NCI-H1417 (cell line): ENCODE measurements around the gene MTMR2.
"Not testable (repeated sequence)": the region's sequence is repeated elsewhere in the genome, so short reads cannot be mapped to it uniquely, and the experiment has no call there.

Source experiments
- DNase-seq, 3 experiments: peaks; one replicate each; lab custom pipeline; 2025; lab: John Stamatoyannopoulos, UW

Gene MTMR2

GRCh38 chr11:95816037-95816436, 107.9 kb downstream of the MTMR2 start:
- DNase-seq = no peak

DNA sequence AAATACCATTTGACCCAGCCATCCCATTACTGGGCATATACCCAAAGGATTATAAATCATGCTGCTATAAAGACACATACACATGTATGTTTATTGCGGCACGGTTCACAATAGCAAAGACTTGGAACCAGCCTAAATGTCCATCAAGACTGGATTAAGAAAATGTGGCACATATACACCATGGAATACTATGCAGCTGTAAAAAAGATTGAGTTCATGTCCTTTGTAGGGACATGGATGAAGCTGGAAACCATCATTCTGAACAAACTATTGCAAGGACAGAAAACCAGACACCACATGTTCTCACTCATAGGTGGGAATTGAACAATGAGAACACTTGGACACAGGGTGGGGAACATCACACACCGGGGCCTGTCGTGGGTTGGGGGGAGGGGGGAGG, 112.9 kb downstream of the MTMR2 start:
- not testable (repeated sequence) for DNase-seq

GRCh38 chr11:95806464-95806863, 117.4 kb downstream of the MTMR2 start:
- DNase-seq = not testable (repeated sequence)

- DNase-seq = no peak
Measured at GRCh38 chr11:95805869-95806268, 118.0 kb downstream of the MTMR2 start.

DNA sequence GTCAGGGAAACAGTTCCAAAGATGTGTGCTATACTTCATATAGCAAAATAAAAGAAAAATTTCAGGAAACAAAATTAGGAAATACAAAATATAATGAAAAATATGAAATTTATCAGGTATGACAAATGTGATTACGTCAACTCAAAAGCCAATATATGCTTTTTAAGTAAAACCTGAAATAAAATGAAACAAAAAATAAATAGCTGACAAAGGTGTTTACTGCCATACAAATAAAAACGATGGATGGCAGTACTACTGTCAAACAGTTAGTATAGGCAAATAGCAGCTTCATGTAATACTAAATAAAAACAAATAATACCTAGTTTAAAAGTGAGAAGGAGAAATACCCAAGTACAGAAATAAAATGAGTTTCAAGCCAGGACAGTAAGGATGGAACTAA, 119.9 kb downstream of the MTMR2 start:
- DNase-seq = no peak

- no peak for DNase-seq
Measured at GRCh38 chr11:95802806-95803205, 121.1 kb downstream of the MTMR2 start.

- DNase-seq = no peak
Measured at GRCh38 chr11:95800438-95800837, 123.5 kb downstream of the MTMR2 start.

GRCh38 chr11:95799546-95799945, 124.4 kb downstream of the MTMR2 start:
- DNase-seq = no peak

DNA sequence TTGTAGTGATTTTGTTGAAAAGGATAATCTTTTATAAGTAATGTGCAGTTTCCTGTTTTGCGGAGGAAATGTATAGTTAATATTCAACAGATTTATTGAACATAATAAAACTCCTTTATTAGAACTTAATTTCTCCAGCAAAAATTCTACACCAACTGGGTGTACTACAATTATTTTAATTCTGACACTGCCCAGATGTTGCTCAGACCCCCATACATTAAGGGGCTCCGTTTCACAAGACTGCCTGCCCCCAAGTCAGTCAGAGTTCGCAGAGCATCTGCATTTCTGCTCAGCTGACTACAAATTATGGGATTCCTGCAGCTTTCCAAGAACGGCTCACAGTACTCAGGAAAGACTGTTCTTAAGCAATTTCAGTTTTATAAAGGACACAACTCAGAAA, 127.4 kb downstream of the MTMR2 start:
- peak in 1 of 3 experiments; percentile 39 for DNase-seq

DNA sequence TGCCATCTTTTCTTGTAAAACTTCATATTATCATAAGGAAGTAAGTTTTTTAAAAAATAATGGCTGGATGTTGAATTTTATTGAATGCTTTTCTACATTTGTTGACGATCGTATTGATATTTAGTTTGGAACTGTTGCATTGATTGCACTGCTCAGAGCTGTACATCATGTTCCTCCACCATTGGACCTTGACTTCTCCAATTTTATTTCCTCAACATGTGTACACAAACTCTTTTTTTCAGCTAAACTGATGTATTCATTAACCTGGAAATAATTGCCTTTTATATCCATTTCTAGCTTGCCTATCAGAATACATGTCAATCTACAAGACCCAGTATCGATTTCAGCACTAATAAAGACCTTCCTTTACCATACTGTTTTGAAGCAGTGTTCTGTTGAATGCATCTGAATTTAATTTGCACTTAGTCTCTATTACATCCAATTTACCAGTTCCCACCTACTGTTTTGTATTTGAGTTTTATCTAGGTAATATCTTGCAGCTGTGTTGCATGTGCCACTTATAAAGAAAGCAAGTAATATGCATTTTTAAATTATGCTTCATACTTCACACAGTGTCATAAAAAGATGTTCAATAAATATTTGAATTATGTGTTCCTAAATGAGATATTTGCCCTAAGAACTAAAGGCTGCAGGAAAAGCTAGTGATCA, 128.1 kb downstream of the MTMR2 start:
- peak in 2 of 3 experiments; percentile 36 to 92 for DNase-seq

GRCh38 chr11:95794086-95794485, 129.8 kb downstream of the MTMR2 start:
- no peak for DNase-seq

GRCh38 chr11:95793116-95793515, 130.8 kb downstream of the MTMR2 start:
- DNase-seq = no peak

DNA sequence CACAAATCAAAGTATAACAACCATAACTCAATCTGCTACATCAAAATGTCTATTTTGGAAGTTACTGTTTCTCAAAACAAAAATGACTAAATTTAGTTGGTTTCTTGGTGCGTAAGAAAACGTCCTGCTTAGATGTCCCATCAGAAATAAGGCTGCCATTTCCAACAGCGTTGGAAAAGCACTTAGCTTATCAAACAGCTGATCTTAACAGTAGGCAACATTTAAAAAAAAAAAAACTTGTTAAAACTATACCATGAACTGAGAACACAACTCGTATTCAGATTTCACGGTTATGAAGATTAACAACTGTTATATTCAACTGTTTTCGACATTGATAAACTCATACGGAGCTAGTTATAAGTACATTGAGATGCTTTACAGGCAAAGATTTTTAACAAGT, 131.2 kb downstream of the MTMR2 start:
- no peak for DNase-seq

DNA sequence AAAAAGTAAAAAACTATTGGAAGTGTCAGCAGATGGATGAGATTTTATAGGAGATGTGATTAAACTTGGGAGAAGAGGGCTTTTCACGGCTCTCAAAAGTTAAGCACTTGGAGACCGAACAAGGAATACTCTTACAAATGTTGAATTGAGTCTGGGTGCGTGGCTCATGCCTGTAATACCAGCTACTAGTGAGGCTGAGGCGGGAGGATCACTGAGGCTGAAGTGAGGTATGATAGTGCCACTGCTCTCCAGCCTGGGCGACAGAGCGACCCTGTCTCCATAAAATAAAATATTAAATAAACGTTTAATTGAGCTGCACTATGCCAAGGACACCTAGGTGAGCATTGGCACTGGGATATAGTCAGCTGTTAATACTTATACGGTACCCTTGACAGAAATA, 131.7 kb downstream of the MTMR2 start:
- DNase-seq = peak in 1 of 3 experiments; percentile 27

DNA sequence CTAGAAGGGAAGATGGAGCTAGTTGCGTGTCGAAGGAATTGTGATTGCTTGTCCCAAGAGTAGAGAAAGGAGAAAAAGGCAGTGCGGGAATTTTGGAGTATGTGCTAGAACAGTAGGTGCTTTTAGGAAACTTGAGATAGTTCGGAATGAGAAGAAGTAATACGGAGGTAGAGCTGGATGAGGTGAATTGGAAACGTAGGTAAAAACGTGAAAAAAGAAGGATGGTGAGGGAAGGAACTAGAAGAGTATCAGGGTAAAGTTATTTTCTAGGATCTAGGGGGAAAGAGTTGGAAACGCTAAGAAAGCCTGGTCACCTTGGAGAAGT, 132.2 kb downstream of the MTMR2 start:
- no peak for DNase-seq

DNA sequence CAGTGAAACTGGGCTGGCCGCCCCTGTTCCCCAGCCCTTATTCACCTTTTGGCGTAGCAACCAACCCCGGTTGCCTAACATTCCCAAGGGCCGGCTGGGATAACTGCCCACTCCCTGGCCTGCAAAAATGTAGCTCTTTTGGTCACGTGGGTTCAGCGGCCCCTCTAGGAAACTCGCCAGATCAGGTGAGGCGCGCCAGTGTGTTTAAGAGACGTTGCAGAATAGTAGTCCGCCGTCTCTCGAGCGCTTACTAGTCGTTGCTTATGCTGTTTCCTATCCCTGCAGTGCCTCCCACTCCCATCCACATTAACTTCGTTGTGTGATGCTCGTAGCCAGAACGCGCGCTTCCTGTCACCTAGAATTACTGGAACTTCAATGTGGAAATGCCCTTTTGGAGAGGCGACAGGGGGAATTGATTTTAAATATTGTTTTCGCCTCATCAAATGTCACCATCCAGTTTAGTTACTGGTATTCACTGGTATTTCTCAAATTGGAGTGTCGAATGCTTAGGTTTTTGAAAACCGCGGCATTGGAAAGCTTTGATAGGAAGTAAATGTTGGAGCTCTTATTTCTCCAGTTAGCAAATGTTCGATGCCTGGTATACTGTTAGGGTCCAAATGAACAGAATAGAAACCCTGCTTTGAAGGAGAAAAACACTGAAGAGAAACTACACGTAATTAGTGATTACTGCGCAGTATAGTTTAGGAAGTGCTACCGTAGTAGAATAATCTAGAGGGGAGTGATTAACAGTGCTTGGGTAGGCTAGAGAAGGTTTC, 132.8 kb downstream of the MTMR2 start:
- DNase-seq = peak; percentile 51 to 91 (median 86)

DNA sequence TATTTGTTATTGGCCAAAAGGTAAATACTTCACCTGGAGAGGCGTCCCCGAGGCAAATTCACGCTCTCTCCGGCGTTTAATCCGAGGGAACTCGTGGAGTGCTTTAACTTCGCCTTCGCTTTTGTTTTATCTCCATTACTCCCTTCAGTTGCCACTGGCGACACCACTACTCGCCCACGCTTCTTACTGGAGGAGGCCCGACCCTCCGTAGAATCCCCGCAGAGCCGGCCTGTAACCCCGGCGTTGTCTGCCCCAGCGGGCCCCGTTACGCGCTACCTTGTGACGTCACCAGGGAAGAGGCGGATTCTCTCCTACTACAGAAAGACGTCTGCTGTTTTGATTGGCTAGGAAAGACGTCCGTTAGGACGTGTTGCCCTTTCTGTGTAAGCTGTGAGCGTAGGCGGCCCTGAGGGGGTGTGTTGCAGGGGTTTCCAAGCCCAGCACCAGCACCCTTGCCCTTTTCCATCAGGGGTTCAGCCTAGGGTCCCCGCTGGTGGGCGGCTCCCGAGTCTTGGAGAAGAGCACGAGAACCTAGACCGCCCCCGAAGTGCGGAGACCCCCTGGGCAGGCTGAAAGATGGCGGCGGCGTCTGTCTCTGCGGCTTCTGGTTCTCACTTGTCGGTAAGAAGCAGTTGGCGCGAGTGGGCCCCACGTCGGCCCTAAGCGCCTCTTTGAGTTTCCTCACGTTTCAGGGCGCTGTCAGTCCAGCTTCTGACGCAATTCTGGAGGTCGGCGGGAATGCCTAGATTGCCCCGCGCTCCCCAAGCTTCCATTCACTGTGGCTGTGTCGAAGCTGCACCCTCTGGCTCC, 133.6 kb downstream of the MTMR2 start, which contains the start of gene CEP57:
Gene CEP57, plus strand, starts transcription at position 376 of the 810 bp plus-strand sequence. Its CDS starts 201 bp downstream, at position 577.
- peak; percentile 98 to 100 (median 99) for DNase-seq

DNA sequence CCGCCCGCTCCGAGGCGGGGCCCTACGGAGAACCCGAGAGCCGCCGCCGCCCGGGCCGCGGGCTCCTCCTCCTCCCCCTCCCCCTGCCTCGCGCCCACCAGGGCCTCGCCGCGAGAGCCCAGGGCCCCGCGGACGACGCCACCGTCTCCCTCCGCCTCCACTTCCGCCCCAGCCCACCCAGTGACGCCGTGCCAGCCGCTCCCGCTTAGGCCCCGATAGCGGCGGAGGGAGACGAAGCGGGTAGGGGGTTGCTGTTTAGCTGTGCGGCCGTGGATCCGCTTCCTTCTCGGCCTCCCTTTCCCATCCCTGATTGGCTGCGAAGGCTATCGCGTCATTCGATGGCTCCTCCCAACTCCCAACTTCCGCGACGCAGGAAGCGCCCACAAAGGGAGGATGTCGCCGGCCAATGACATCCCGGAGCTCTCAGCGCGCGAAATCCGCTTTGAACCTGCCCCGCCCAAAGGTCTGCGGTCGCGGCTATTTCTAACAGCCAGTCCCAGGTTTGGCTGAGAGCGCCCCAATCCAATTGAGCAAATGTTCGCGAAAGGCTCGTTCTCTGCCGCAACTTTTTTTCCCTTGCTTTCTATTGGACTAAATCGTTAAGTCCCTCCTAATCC, 134.3 kb downstream of the MTMR2 start, which contains the start of gene FAM76B:
Gene FAM76B, minus strand, starts transcription at position 277 of the 617 bp plus-strand sequence. CDS start 304 bp downstream, outside the sequence.
- peak; percentile 98 to 100 (median 100) for DNase-seq

GRCh38 chr11:95788921-95789505, 134.9 kb downstream of the MTMR2 start:
- peak in 2 of 3 experiments; percentile 19 to 81 for DNase-seq
